ENCODE results near the gene ZC3H6. TPM values are rescaled to one million over a fixed set of nuclear protein-coding genes. Genes with fewer than 3 reads are reported as not detected.
A peak's percentile ranks its signal among the peaks of the same experiment; 100 is the strongest.

Gene ZC3H6
- total and polyA plus RNA-seq, 4 donors: 1.1 to 15.5 (median 6.6) TPM

DNA sequence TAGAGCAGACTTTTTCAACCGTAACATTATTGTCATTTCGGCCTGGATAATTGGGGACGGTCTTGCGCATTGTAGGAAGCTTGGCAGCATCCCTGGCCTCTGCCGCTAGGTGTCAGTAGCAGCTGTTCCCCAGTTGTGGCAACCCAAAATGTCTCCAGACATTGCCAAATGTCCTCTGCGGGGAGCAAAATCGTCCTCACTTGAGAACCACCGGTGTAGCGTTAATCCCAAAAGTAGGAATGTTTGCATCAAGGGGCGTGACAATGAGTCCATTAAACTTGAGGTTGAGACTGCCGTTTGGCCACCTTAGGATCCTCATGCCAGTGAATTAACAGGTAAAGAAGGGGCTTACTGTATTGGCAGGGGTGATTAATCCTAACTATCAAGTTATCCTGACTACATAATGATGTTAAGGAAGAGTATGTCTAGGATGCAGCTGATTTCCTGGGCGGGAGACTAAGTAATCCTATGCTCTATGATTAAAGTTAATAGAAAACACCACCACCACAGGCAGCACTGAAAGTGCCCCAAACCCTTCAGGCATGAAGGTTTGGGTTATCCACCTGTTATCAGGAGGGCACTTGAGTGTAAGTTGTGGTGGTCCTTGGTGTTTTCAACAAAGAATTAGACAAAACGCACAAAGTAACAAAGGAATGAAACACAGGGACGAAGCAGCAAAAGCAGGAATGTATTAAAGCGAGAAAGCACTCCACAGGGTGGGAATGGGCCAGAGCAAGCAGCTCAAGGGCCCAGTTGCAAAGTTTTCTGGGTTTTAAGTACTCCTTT, 15.7 kb upstream of the ZC3H6 start:
- ATAC-seq (ENCODE audit: insufficient read depth, low FRiP score): peak; percentile 79
- Histone ChIP-seq H3K36me3 (ENCODE audit: control insufficient read depth in 4 of 4, insufficient read depth in 4 of 4, low read length in 4 of 4) (no peaks in the 10 kb centered on the region), H3K4me3 (no peak overlapping the region), H3K9me3 (ENCODE audit: control insufficient read depth in 4 of 4, insufficient read depth in 3 of 4, low read length in 3 of 4) (peaks cover 0 to 2% (median 0%) of the 10 kb centered on the region in 4 donors), H3K4me1 (ENCODE audit: control insufficient read depth in 5 of 5, insufficient read depth in 5 of 5, low read length in 5 of 5) (no peaks in the 10 kb centered on the region), H3K27ac (ENCODE audit: low read depth in 1 of 2, low read length in 1 of 2) (peak overlapping the region in 1 of 2 donors; percentile 31), H3K9ac (ENCODE audit: insufficient read depth in 1 of 2, low read length in 2 of 2) (peak overlapping the region in 1 of 2 donors; percentile 35), H3K27me3 (ENCODE audit: control insufficient read depth in 3 of 3, insufficient read depth in 3 of 3, low read length in 2 of 3) (no peaks in the 10 kb centered on the region)
- DNase-seq: peak; percentile 84 to 91 (median 87)
- TF ChIP-seq, protein P1, sequence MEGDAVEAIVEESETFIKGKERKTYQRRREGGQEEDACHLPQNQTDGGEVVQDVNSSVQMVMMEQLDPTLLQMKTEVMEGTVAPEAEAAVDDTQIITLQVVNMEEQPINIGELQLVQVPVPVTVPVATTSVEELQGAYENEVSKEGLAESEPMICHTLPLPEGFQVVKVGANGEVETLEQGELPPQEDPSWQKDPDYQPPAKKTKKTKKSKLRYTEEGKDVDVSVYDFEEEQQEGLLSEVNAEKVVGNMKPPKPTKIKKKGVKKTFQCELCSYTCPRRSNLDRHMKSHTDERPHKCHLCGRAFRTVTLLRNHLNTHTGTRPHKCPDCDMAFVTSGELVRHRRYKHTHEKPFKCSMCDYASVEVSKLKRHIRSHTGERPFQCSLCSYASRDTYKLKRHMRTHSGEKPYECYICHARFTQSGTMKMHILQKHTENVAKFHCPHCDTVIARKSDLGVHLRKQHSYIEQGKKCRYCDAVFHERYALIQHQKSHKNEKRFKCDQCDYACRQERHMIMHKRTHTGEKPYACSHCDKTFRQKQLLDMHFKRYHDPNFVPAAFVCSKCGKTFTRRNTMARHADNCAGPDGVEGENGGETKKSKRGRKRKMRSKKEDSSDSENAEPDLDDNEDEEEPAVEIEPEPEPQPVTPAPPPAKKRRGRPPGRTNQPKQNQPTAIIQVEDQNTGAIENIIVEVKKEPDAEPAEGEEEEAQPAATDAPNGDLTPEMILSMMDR (IDR thresholded peaks at IDR 0.05; ENCODE audit: control extremely low read depth, extremely low read depth): peak; percentile 94
- 18 to 24% methylated on average over 15 of the region's 15 CpGs for WGBS, 2 donors

DNA sequence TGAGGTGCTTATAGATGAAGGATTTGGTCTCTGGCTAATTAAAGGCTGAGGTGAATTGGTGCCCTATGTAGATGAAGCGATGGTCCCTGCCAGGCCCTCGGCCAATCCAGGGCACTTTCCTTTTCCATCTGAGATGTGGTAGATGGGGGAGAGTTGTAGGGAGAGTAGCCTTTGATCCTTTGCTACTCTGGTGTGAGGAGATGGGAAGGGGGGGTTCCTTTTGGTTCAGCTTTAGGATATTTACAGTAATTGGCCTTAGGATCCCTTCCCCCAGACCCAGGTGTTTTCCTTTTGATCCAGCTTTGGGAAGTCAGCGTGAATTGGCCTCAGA, 15.1 kb upstream of the ZC3H6 start:
- WGBS, 2 donors: 81 to 96% methylated on average over 3 of the region's 3 CpGs
- Histone ChIP-seq H3K27me3 (ENCODE audit: control insufficient read depth in 3 of 3, insufficient read depth in 3 of 3, low read length in 2 of 3) (no peaks in the 10 kb centered on the region), H3K9me3 (ENCODE audit: control insufficient read depth in 4 of 4, insufficient read depth in 3 of 4, low read length in 3 of 4) (peaks cover 0 to 2% (median 0%) of the 10 kb centered on the region in 4 donors), H3K4me1 (ENCODE audit: control insufficient read depth in 5 of 5, insufficient read depth in 5 of 5, low read length in 5 of 5) (no peaks in the 10 kb centered on the region), H3K4me3 (no peak overlapping the region), H3K36me3 (ENCODE audit: control insufficient read depth in 4 of 4, insufficient read depth in 4 of 4, low read length in 4 of 4) (no peaks in the 10 kb centered on the region), H3K27ac (ENCODE audit: low read depth in 1 of 2, low read length in 1 of 2) (no peak overlapping the region), H3K9ac (ENCODE audit: insufficient read depth in 1 of 2, low read length in 2 of 2) (no peak overlapping the region)
- TF ChIP-seq, protein P1 (IDR thresholded peaks at IDR 0.05; ENCODE audit: control extremely low read depth, extremely low read depth): no peak
- DNase-seq (no peak), ATAC-seq (ENCODE audit: insufficient read depth, low FRiP score) (no peak)

DNA sequence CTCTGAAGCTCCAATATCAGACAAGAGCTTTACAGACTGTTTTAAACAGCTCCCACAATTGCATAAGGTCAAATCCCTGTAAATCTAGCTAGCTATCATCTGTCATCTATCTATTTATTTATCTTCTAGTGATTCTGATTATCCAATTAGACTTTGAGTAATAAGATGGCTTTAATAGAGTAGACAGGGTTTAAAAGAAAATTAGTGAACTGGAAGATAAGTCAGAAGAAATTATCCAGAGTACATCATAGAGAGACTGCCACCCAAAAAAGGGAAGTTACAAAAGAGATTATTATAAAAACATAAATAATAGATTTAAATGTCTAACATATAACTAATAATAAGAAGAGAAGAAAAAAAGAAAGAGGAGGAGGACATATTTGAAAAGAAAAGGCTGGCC, 12.5 kb upstream of the ZC3H6 start:
- no peak overlapping the region for H3K9ac ChIP-seq (ENCODE audit: insufficient read depth in 1 of 2, low read length in 2 of 2)
- no peaks in the 10 kb centered on the region for H3K27me3 ChIP-seq (ENCODE audit: control insufficient read depth in 3 of 3, insufficient read depth in 3 of 3, low read length in 2 of 3)
- H3K4me3 ChIP-seq: no peak overlapping the region
- H3K36me3 ChIP-seq (ENCODE audit: control insufficient read depth in 4 of 4, insufficient read depth in 4 of 4, low read length in 4 of 4): no peaks in the 10 kb centered on the region
- no peak for DNase-seq
- no peaks in the 10 kb centered on the region for H3K4me1 ChIP-seq (ENCODE audit: control insufficient read depth in 5 of 5, insufficient read depth in 5 of 5, low read length in 5 of 5)
- TF ChIP-seq, protein P1 (IDR thresholded peaks at IDR 0.05; ENCODE audit: control extremely low read depth, extremely low read depth): no peak
- peaks cover 0 to 2% (median 0%) of the 10 kb centered on the region in 4 donors for H3K9me3 ChIP-seq (ENCODE audit: control insufficient read depth in 4 of 4, insufficient read depth in 3 of 4, low read length in 3 of 4)
- ATAC-seq (ENCODE audit: insufficient read depth, low FRiP score): no peak
- H3K27ac ChIP-seq (ENCODE audit: low read depth in 1 of 2, low read length in 1 of 2): no peak overlapping the region

Measured in lung (tissue), 12 donors.